Measurements from ENCODE around the gene UTS2. TPM values are rescaled to one million over a fixed set of nuclear protein-coding genes. Genes with fewer than 3 reads are reported as not detected.

UTS2 gene
- total and polyA plus RNA-seq, 2 of the 4 experiments (the other 2 are of a cell fraction) = not detected

DNA sequence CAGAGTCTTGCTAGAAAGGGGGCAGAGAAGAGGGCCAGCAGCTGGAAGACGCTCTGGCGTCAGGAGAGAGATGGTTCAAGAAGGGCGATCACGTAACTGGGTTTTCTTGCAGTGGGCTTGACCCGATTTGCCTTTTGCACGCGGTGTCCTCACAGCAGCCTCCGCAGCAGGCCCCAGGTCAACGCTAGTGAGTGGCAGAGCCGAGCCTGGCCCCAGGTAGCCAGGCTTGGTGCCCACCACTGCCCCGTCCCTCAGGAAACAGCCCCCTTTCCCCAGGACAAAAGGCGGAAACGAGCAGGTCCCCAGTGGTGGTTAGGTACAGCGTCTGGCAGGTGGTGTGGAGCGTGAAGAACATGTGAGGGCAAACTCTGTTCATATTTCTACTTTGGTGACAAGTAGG, 8.6 kb upstream of the UTS2 start:
- H3K4ac ChIP-seq (ENCODE audit: low read depth, low read length) = no peak overlapping the region
- H3K56ac ChIP-seq (ENCODE audit: extremely low read depth, insufficient read depth, low read length) = no peak overlapping the region
- no peak for ATAC-seq (ENCODE audit: low read depth)
- H3K9me1 ChIP-seq (ENCODE audit: insufficient read depth, low read length) = no peaks in the 10 kb centered on the region
- H2BK120ac ChIP-seq (ENCODE audit: low read depth, low read length) = no peak overlapping the region
- H3K23ac ChIP-seq (ENCODE audit: low read depth, low read length) = no peak overlapping the region
- H3K4me3 ChIP-seq (ENCODE audit: insufficient read depth, low read depth, low read length) = no peak overlapping the region
- H3K27me3 ChIP-seq (ENCODE audit: control insufficient read depth, insufficient read depth, low read length) = no peaks in the 10 kb centered on the region; the same call in none of the 2 replicates
- TF ChIP-seq BHLHE40 (IDR thresholded peaks at IDR 0.05; ENCODE audit: low read depth, low read length) = no peak
- no peak for TF ChIP-seq FOS (IDR thresholded peaks at IDR 0.05; ENCODE audit: low read depth, low read length)
- no peak for TF ChIP-seq MAFK (IDR thresholded peaks at IDR 0.05; ENCODE audit: low read depth, low read length)
- TF ChIP-seq POLR2A (IDR thresholded peaks at IDR 0.05; ENCODE audit: low read depth, low read length) = no peak
- TF ChIP-seq NFE2L2 (IDR thresholded peaks at IDR 0.05; ENCODE audit: low read depth, low read length) = no peak
- TF ChIP-seq USF2 (IDR thresholded peaks at IDR 0.05; ENCODE audit: low read depth, low read length) = no peak
- H4K20me1 ChIP-seq (ENCODE audit: insufficient read depth, low read length) = no peaks in the 10 kb centered on the region
- H4K8ac ChIP-seq (ENCODE audit: low read depth in 2 of 2, low read length in 2 of 2) = no peak overlapping the region
- peaks cover 4% of the 10 kb centered on the region for H3K9me3 ChIP-seq (ENCODE audit: control insufficient read depth, insufficient read depth, low read length)
- no peak overlapping the region for H3K14ac ChIP-seq (replicated peaks; ENCODE audit: low read depth, low read length)
- no peak overlapping the region for H4K5ac ChIP-seq (ENCODE audit: low read depth, low read length)
- intact Hi-C loops (cut with micrococcal nuclease) (no loop called here), in situ Hi-C loops (cut with MboI; ENCODE audit: low sequenced_read_pairs) (no loop called here), dilution Hi-C loops (cut with HindIII; ENCODE audit: low sequenced_read_pairs, unreplicated experiment) (no loop called here)
- CTCF ChIA-PET = no interaction called here
- no peak overlapping the region for H3K4me2 ChIP-seq (ENCODE audit: low read depth, low read length)
- no peak overlapping the region for H3K18ac ChIP-seq (ENCODE audit: low read depth, low read length)
- no TSS peak for BruUV-seq (replicated peaks)
- H2AFZ ChIP-seq (replicated peaks; ENCODE audit: low read length, poor library complexity) = no peak overlapping the region
- 80% methylated on average over 5 of the region's 15 CpGs; no CpG with 5 or more reads in 1 of the 2 experiments for WGBS, 2 experiments (ENCODE audit: extremely low coverage in 2 of 2, insufficient read length in 1 of 2)
- H2AK9ac ChIP-seq (replicated peaks; ENCODE audit: low read depth, low read length, poor library complexity) = no peak overlapping the region
- H2AK5ac ChIP-seq (ENCODE audit: low read depth, low read length) = no peak overlapping the region
- no peak overlapping the region for H2BK15ac ChIP-seq (ENCODE audit: low read depth, low read length)
- POLR2A ChIA-PET (ENCODE audit: unreplicated experiment) = no interaction called here
- no peak overlapping the region for H2BK20ac ChIP-seq (ENCODE audit: low read depth, low read length)
- no peak for DNase-seq
- no peak overlapping the region for H3K27ac ChIP-seq (ENCODE audit: insufficient read depth, low read length)
- no peaks in the 10 kb centered on the region for H3K36me3 ChIP-seq (ENCODE audit: control insufficient read depth, insufficient read depth, low read length)
- H3K4me1 ChIP-seq (ENCODE audit: control insufficient read depth, insufficient read depth, low read length) = no peaks in the 10 kb centered on the region
- no peaks in the 10 kb centered on the region for H3K79me1 ChIP-seq (ENCODE audit: low read depth in 1 of 2, low read length in 2 of 2)
- H2BK5ac ChIP-seq (ENCODE audit: low read depth, low read length, poor library complexity, severe bottlenecking) = no peak overlapping the region
- no peak overlapping the region for H3K9ac ChIP-seq (ENCODE audit: low read depth, low read length)
- H4K91ac ChIP-seq (ENCODE audit: insufficient read depth, low read depth, low read length) = no peak overlapping the region
